GM21576 (cell line): Measurements from ENCODE around the gene KIAA1217.
A peak's percentile ranks its signal among the peaks of the same experiment; 100 is the strongest.
"Not testable (repeated sequence)": the region's sequence is repeated elsewhere in the genome, so short reads cannot be mapped to it uniquely, and the experiment has no call there.

Source experiments
- ATAC-seq: cut with Tn5 transposase; IDR thresholded peaks from one replicate; pipeline ENCODE4 v1.9.1; 2021; ENCODE audit warnings: mild to moderate bottlenecking, moderate library complexity; ENCODE audit not compliant: unreplicated experiment

The KIAA1217 gene

GRCh38 chr10:24457661-24458318, 248.9 kb downstream of the KIAA1217 start:
- ATAC-seq, result no peak

GRCh38 chr10:24459836-24460235, 250.9 kb downstream of the KIAA1217 start:
- ATAC-seq, result no peak

DNA sequence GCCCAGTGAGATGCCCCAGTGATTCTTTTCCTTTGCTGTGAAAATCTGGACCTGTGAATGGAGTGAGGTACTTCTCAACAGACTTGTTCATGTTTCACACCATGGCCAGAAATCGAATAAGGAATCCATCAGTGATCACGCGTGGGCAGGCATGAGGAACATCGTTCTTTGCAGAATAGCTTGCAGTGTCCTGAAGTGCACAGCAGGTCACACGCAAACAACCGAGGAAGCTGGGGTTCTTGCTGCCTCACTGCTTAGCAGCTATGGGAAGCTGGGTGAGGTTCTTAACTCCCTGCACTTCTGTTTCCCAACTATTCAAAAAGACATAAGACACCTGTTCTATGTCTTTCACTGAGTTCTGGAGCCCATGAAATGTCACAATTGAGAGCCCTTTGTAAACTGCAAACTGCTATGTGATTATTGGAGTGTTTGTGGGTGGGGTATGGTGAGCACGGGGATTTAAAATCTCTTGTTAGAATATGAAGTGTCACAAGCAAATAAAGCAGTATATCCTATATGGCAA, 253.4 kb downstream of the KIAA1217 start:
- ATAC-seq, result no peak

- ATAC-seq, result no peak
These were observed 254.1 kb downstream of the KIAA1217 start for GRCh38 chr10:24462889-24463552.

DNA sequence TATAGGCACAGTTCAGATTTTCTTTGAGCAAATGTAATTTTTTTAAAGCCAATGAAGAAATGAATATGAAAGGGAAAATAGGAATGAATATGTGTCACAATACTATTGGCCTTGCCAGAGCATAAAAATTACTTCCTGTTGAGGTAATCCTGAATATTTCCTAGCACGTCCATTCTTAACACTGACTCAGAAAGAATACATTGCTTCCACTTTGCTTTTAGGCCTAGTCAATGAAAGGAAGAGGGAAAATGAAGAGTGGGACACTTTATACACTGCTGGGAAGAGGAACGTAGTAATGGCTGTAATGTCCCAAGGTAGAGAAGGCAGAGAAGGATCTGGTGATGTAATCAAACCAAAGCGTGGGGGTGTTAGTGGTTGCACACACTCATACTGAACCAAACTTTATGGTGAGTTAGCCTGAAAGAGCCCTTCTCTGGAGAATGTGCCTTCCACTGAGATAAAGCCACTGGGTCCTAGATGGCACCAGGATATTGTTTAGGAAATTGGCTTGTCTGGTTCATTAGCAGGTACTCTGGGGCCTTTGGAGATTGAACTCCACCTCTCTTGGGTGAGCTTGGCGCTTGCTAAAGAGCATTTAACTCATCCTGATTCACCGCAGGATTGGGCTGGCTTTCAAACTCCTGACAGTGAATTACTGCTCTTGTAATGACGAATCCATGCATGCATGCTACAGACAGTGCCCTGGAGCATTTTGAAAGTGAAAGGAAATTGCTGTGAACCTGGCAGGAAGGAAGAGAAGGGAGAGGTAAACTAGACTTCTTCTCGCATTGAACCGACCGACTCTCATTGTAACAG, 254.9 kb downstream of the KIAA1217 start:
- ATAC-seq, result peak; percentile 57

DNA sequence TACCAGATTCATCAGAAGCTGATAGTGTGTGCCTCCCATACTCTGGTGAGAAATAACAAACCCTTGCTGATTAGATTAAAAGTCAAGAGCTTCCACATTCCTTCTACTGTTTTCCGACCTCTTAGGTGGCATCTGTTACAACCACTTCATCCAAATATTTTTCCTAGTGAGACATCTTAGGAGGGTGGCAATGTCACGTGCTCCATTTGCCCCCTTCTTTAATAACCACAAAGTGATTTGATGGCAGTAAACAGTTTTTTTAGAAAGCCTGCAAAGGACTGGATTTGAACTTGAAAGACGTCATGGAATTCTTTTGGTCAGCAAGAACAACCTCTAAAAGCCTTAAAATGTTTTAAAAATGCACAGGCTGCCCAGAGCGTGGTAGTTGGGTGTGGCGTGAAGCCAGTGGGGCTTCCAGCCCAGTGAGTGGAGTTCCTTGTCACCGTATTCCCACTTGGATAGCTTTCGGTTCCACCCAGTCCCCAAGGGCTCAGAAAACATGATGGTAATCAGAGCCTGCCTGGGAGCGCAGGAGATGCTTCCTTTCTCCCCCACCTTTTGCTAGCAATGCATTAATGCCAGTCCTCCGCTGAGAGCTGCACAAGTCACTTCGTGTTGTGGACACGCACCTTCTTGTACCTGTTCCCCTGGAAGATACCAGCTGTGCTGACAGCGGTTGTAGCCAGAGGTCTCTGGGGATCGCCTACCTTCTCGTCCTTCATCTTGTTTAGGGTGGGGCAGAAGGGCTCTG, 256.4 kb downstream of the KIAA1217 start:
- ATAC-seq, result no peak

DNA sequence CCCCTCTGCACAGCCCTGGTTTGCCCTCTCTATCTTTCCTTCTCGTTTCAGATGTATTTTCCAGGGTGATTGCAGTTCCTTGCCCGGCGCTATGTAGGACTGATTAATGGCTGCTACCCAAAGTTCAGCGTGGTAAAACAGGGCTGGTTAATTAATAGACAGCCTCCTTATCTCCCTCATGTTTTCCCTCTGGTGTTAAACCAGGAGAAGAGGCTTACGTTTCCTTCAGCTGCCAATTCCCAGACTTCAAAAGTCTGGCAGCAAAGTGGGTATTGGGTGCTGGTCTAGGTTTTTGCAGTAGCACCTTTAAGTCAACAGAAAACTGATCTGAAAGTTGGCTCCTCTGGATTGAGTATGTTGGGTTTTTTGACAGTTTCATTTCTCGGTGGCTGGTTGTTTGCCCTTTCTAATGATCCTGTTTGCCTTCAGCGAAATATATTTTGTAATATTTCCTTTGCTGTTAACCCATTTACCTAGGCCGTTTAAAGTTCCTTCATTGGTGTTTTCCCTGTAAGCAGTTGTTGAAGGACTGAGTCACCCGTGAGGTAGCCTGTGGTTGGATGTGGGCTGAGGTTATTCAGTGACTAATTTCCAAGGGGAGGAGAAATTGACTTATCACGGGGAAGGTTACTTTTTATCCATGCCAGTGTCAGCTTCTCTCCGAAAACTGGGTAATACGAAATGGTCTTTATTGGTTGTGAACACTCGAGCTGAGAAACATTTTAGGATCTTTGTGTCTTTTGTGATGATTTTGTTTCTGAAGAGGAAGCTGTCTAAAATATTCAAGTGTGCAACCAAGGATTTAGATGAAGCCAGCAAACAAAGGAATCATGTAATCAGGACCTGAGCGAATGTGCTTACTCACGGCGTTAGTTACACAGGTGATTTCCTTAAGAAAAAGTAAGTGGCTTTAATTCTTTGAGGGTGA, 257.2 kb downstream of the KIAA1217 start:
- peak; percentile 57 for ATAC-seq

DNA sequence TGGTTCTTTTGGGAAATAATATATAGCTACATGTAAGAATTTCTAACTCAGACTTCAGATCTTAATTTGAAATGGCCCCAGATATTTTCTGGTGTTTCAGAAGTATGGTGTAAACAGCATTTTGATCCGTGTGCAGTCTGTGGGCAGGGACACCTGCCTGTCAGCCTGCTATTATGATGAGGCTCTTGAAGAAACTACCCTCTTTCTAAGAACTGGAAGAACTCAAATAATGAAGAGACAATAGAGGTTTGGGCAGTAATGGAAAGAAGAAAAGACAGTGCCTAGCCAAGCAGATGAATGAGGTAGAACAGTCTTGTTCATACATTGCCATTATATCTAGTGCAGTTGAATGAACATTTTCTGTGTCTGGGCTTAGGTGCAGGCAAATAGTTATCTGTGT, 258.2 kb downstream of the KIAA1217 start:
- no peak for ATAC-seq

DNA sequence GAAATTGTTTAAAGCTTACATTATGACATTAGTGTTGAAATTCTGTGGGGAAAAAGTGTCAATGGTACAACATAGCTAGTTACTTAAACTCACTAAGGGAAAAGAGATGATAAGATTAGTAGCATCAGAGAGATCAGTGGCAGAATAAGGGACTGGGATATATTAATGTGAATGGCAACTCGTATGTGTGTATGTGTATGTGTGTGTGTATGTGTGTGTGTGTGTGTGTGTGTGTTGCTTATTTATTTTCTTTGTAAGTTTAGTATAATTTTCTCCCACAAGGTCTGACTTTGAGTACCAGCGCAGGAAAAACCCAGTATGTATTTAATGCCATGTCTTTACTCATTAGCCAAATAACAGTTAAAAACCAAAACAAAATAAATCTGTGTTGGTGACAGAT, 258.7 kb downstream of the KIAA1217 start:
- ATAC-seq, result no peak

DNA sequence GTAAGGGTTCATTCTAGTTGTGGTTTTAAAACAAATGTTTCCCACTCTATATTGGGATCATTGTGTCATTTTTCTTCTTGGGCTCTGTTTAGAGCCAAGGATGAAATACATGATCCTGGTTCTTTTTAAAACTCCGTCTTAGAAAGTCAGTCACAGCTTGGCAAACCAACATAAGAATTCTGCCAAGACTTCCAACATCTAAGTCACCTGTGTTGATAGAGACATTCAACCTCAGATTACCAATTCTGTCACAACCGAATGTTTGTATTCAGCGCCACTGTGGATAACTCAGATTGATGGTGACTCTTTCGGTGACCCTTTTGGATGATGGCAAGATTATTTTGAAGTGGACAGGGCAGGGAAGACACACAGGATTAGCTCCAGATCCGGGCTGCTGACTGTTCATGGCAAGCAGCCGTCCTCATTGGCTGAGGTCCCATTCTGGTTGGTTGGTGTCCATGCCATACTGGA, 259.4 kb downstream of the KIAA1217 start:
- no peak for ATAC-seq

GRCh38 chr10:24469993-24470392, 261.1 kb downstream of the KIAA1217 start:
- ATAC-seq, result no peak

DNA sequence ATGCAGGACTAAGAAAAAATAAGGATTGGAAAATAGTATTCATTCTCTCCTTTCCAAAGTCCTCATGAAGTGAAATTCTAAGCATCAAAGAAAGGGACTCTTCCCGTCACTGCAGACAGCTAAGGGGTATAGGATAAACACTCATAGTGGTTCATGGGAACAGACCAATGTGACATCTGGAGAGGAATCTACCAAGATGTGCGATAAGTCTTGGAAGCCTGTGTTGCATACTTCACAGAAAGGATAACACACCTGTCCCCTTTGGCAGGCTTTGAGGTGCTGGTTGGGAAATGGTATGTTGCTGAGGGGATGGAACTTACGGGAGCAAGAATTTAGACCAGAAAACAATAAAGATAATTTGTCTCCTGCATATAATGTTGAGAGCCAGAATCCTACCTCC, 266.7 kb downstream of the KIAA1217 start:
- no peak for ATAC-seq

- no peak for ATAC-seq
These were observed 268.2 kb downstream of the KIAA1217 start for GRCh38 chr10:24476913-24477701.

GRCh38 chr10:24477915-24478314, 269.0 kb downstream of the KIAA1217 start:
- no peak for ATAC-seq

- ATAC-seq, result no peak
These were observed 270.9 kb downstream of the KIAA1217 start for GRCh38 chr10:24479806-24480205.

DNA sequence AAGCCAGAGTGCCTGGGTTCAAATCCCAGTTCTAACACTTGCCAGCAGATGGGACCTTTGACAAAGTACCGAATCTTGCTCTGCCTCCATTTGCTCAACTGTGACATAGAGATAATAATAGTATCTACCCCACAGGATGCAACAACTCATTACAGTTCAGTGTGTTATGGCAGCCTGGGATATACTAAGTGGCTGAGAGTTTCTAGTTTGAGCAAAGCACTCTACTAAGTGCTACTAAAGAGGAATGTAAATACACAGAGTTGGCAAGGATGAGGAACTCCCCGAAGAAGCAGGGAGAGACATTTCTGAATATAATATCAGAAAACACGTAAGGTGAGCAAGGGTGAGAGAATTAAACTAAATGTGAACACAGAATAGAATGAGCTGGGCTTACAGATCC, 271.5 kb downstream of the KIAA1217 start:
- no peak for ATAC-seq

- no peak for ATAC-seq
These were observed 272.3 kb downstream of the KIAA1217 start for GRCh38 chr10:24481241-24481640.

DNA sequence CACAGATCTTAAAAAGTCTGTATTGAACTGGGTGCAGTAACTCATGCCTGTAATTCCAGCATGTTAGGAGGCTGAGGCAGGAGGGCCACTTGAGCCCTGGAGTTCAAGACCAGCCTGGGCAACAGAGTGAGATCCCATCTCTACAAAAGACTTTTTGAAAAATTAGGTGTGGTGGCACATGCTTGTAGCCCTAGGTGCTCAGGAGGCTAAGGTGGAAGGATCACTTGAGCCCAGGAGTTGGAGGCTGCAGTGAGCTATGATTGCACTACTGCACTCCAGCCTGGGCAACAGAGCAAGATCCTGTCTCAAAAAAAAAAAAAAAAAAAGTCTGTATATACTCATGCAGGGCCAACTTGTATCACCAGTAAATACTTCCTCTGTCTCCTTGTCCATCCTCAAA, 273.8 kb downstream of the KIAA1217 start:
- ATAC-seq, result not testable (repeated sequence)

DNA sequence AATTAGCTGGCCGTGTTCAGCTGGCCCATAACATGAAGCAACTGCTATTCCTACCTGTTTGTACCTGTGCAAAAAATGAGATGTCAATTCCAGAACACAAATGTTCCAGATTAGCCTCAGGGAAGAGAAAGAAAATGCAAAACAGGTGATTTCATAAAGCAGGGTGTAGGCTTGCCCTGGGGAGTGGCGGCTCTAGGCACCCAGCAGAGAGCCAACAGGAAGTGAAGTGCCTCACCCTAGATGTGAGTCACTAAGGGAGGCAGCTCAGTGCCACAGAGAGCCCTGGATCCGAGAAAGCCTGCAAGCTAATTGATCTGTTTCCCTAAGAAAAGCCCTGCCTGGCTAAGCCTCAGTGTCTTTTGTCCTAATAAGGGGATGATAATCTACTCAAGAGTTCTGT, 274.8 kb downstream of the KIAA1217 start:
- ATAC-seq, result peak; percentile 89
